K562 (cell line): Measurements from ENCODE around the gene NEUROD2. TPM values are rescaled to one million over a fixed set of nuclear protein-coding genes. Genes with fewer than 3 reads are reported as not detected.

Source experiments
- CBFB ChIP-seq: sonication (generic); formaldehyde crosslinking; IDR thresholded peaks from 2 replicates; pipeline ENCODE4 v1.4.0; 2020; ENCODE audit warnings: mild to moderate bottlenecking, missing genetic modification reagents
- ETV6 ChIP-seq, 3 experiments: fragments of 150-350 bp in 1 of 3; sonication (generic) in 1 of 3; formaldehyde crosslinking in 1 of 3; IDR thresholded peaks; 2 replicates each; pipeline versions ENCODE4 v1.6.1 to v1.8.0; 2014 to 2022; ENCODE audit warnings: borderline replicate concordance in 2 of 3, low read depth in 2 of 3, antibody characterized with exemption in 1 of 3, low read length in 1 of 3, mild to moderate bottlenecking in 1 of 3, missing genetic modification reagents in 1 of 3
- GATAD2A ChIP-seq: fragments of 450-650 bp; IDR thresholded peaks from 2 replicates; pipeline ENCODE4 v1.6.1; 2017
- IRF2 ChIP-seq: sonication (generic); formaldehyde crosslinking; IDR thresholded peaks from 2 replicates; pipeline ENCODE4 v1.8.1; 2022; ENCODE audit warnings: mild to moderate bottlenecking, missing genetic modification reagents
- L3MBTL2 ChIP-seq: fragments of 450-650 bp; IDR thresholded peaks from 2 replicates; pipeline ENCODE4 v1.6.1; 2016; ENCODE audit warnings: mild to moderate bottlenecking, moderate library complexity
- MAZ ChIP-seq, 2 experiments: fragments of 450-650 bp in 1 of 2; sonication (generic) in 1 of 2; formaldehyde crosslinking; IDR thresholded peaks in 1 of 2; conservative IDR thresholded peaks in 1 of 2; 2 replicates each; pipeline versions ENCODE4 v1.4.0 to v1.5.0; 2020; ENCODE audit warnings: mild to moderate bottlenecking in 1 of 2, missing genetic modification reagents in 1 of 2
- NBN ChIP-seq: fragments of 450-650 bp; IDR thresholded peaks from 2 replicates; pipeline ENCODE4 v1.6.1; 2016; ENCODE audit warnings: low read depth, mild to moderate bottlenecking
- NONO ChIP-seq, 2 experiments: fragments of 200-400 bp in 1 of 2; fragments of 450-650 bp in 1 of 2; formaldehyde crosslinking in 1 of 2; IDR thresholded peaks; 2 replicates each; pipeline ENCODE4 v1.6.1; 2017; ENCODE audit warnings: low read depth in 2 of 2, mild to moderate bottlenecking in 2 of 2, moderate library complexity in 2 of 2, low read length in 1 of 2
- POLR2A ChIP-seq: fragments of 450-650 bp; conservative IDR thresholded peaks from 2 replicates; pipeline ENCODE4 v1.6.1; 2016
- PTRF ChIP-seq: fragments of 450-650 bp; IDR thresholded peaks from 2 replicates; pipeline ENCODE4 v1.6.1; 2016; ENCODE audit warnings: mild to moderate bottlenecking, missing genetic modification characterization, missing compliant biosample characterization
- polyA plus RNA-seq, 8 experiments: library from polyadenylated mRNA; depleted of rRNA in 4 of 8; stranded (reverse) in 5 of 8; unstranded in 3 of 8; fragments of >200 nt; fragmentation: Nextera tagmentation in 2 of 8; fragmentation: Illumina TruSeq in 1 of 8; extraction: Ambion mirVana in 2 of 8; extraction: Trizol in 1 of 8; gene quantifications; 2 replicates each; pipeline versions ENCODE4 v1.2.1 to v1.2.3, GENCODE V29; 2011 to 2014; ENCODE audit warnings: inconsistent platforms in 1 of 8, missing spikeins in 1 of 8
- total RNA-seq, 7 experiments: library from RNA; depleted of rRNA in 6 of 7; stranded (reverse); fragments of >200 nt in 6 of 7; fragmentation: Illumina TruSeq in 2 of 7; extraction: Trizol in 2 of 7; gene quantifications; 2 replicates each; pipeline versions ENCODE4 v1.2.1 to v1.2.3, GENCODE V29; 2011 to 2021; ENCODE audit warnings: low replicate concordance in 1 of 7
- TF ChIP-seq, protein P1 (sequence below): sonication (generic); formaldehyde crosslinking; IDR thresholded peaks from 2 replicates; pipeline ENCODE4 v1.4.0; 2020; ENCODE audit warnings: mild to moderate bottlenecking, missing genetic modification reagents
- TF ChIP-seq, protein P2 (sequence below), 3 experiments: IDR thresholded peaks in 2 of 3; conservative IDR thresholded peaks in 1 of 3; 2 replicates each; pipeline ENCODE4 v1.5.1; 2011 to 2012; ENCODE audit warnings: low read length in 3 of 3, mild to moderate bottlenecking in 3 of 3, control low read depth in 2 of 3, improper control_type of control experiment in 1 of 3, inconsistent platforms in 1 of 3, low read depth in 1 of 3, mixed read lengths in 1 of 3, moderate library complexity in 1 of 3; ENCODE audit not compliant: insufficient read depth in 2 of 3
- TF ChIP-seq, protein P3 (sequence below): IDR thresholded peaks from 3 replicates; pipeline ENCODE4 v1.6.1; 2011; ENCODE audit warnings: borderline replicate concordance, mild to moderate bottlenecking, moderate library complexity; ENCODE audit not compliant: insufficient read length; ENCODE audit errors: extremely low read depth
- TF ChIP-seq, protein P4 (sequence below): conservative IDR thresholded peaks from 2 replicates; pipeline ENCODE4 v1.6.1; 2011; ENCODE audit warnings: low read depth, mild to moderate bottlenecking, low read length; ENCODE audit not compliant: control insufficient read depth
- TF ChIP-seq, protein P5 (sequence below): fragments of 450-650 bp; formaldehyde crosslinking; IDR thresholded peaks from 2 replicates; pipeline ENCODE4 v1.4.0; 2020; ENCODE audit warnings: mild to moderate bottlenecking, moderate library complexity

Gene NEUROD2
- total and polyA plus RNA-seq, 9 of the 15 experiments (the other 6 are each of a cell fraction or from before 2014, with no cell fraction given): not detected

DNA sequence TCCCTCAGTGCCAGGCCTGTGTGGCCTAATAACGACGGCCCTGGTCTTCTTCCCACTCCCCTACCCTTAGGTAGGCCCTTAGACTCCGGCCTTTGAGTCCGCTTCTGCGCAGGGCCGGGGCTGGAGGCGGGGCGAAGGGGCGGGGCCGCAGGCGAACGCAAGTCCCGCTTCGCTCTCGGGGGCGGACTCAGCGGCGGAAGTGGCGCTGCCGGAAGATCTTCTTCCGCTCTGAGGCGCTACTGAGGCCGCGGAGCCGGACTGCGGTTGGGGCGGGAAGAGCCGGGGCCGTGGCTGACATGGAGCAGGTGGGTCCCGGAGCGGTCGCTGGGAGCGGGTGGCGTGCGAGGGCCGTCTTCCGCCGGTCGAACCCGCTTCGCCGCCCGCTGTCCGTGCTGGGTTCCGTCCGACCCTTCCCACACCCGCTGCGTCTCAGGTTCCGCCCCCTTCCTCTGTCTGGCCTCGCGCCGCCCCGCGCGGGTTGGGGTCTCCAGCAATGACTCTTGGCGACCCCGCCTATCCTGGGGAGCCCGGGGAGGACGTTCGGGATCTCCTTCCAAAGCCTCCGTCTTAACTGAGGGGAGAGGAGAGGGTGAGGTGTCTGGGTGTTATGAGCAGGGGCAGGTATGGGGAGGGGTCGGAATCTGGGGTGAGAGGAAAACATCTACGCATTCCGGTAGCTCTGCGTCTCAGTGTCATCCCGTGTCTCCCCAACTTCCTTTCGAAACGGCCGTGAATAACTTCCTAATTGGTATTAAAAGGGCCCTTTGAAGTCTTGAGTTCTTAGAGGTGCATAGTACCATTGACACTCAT lies 29.4 kb upstream of the NEUROD2 start, which contains the start of gene STARD3 (continued):
- TF ChIP-seq, protein P1, sequence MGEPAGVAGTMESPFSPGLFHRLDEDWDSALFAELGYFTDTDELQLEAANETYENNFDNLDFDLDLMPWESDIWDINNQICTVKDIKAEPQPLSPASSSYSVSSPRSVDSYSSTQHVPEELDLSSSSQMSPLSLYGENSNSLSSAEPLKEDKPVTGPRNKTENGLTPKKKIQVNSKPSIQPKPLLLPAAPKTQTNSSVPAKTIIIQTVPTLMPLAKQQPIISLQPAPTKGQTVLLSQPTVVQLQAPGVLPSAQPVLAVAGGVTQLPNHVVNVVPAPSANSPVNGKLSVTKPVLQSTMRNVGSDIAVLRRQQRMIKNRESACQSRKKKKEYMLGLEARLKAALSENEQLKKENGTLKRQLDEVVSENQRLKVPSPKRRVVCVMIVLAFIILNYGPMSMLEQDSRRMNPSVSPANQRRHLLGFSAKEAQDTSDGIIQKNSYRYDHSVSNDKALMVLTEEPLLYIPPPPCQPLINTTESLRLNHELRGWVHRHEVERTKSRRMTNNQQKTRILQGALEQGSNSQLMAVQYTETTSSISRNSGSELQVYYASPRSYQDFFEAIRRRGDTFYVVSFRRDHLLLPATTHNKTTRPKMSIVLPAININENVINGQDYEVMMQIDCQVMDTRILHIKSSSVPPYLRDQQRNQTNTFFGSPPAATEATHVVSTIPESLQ (CRISPR knock-in tag): peak; percentile 55; the same call in 1 of the 2 replicates
- TF ChIP-seq, protein P2, sequence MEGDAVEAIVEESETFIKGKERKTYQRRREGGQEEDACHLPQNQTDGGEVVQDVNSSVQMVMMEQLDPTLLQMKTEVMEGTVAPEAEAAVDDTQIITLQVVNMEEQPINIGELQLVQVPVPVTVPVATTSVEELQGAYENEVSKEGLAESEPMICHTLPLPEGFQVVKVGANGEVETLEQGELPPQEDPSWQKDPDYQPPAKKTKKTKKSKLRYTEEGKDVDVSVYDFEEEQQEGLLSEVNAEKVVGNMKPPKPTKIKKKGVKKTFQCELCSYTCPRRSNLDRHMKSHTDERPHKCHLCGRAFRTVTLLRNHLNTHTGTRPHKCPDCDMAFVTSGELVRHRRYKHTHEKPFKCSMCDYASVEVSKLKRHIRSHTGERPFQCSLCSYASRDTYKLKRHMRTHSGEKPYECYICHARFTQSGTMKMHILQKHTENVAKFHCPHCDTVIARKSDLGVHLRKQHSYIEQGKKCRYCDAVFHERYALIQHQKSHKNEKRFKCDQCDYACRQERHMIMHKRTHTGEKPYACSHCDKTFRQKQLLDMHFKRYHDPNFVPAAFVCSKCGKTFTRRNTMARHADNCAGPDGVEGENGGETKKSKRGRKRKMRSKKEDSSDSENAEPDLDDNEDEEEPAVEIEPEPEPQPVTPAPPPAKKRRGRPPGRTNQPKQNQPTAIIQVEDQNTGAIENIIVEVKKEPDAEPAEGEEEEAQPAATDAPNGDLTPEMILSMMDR (IDR thresholded peaks at IDR 0.05 in 2 of 3, conservative IDR thresholded peaks at IDR 0.05 in 1 of 3; ENCODE audit: insufficient read depth in 2 of 3, low read depth in 1 of 3, low read length in 3 of 3): peak in 2 of 3 experiments; percentile 25 to 42; a peak in 4 of 6 replicates
- TF ChIP-seq L3MBTL2: peak; percentile 53; the same call in 1 of the 2 replicates
- peak; percentile 75; the same call in 1 of the 2 replicates for TF ChIP-seq GATAD2A
- TF ChIP-seq, protein P3, sequence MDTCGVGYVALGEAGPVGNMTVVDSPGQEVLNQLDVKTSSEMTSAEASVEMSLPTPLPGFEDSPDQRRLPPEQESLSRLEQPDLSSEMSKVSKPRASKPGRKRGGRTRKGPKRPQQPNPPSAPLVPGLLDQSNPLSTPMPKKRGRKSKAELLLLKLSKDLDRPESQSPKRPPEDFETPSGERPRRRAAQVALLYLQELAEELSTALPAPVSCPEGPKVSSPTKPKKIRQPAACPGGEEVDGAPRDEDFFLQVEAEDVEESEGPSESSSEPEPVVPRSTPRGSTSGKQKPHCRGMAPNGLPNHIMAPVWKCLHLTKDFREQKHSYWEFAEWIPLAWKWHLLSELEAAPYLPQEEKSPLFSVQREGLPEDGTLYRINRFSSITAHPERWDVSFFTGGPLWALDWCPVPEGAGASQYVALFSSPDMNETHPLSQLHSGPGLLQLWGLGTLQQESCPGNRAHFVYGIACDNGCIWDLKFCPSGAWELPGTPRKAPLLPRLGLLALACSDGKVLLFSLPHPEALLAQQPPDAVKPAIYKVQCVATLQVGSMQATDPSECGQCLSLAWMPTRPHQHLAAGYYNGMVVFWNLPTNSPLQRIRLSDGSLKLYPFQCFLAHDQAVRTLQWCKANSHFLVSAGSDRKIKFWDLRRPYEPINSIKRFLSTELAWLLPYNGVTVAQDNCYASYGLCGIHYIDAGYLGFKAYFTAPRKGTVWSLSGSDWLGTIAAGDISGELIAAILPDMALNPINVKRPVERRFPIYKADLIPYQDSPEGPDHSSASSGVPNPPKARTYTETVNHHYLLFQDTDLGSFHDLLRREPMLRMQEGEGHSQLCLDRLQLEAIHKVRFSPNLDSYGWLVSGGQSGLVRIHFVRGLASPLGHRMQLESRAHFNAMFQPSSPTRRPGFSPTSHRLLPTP: no peak
- peak; percentile 47; the same call in 1 of the 2 replicates for TF ChIP-seq NBN
- TF ChIP-seq, protein P4, sequence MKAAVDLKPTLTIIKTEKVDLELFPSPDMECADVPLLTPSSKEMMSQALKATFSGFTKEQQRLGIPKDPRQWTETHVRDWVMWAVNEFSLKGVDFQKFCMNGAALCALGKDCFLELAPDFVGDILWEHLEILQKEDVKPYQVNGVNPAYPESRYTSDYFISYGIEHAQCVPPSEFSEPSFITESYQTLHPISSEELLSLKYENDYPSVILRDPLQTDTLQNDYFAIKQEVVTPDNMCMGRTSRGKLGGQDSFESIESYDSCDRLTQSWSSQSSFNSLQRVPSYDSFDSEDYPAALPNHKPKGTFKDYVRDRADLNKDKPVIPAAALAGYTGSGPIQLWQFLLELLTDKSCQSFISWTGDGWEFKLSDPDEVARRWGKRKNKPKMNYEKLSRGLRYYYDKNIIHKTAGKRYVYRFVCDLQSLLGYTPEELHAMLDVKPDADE: peak; percentile 57; the same call in 1 of the 2 replicates
- 0 out of 4 replicates have a peak, but pooled peaks of 1 of the 2 experiments have one; percentile 13 for TF ChIP-seq ETV6 (IDR thresholded peaks at IDR 0.05; ENCODE audit: borderline replicate concordance in 1 of 2, low read depth in 2 of 2, low read length in 1 of 2)
- TF ChIP-seq ETV6 (CRISPR knock-in tag; IDR thresholded peaks at IDR 0.05; ENCODE audit: borderline replicate concordance): no peak
- TF ChIP-seq PTRF (tag): no peak
- TF ChIP-seq NONO (IDR thresholded peaks at IDR 0.05; ENCODE audit: low read depth in 2 of 2, low read length in 1 of 2): 0 out of 4 replicates have a peak, but pooled peaks of 1 of the 2 experiments have one; percentile 18
- TF ChIP-seq IRF2: no peak
- peak; percentile 87 for TF ChIP-seq POLR2A
- TF ChIP-seq CBFB (CRISPR knock-in tag): peak; percentile 16; the same call in 1 of the 2 replicates
- TF ChIP-seq, protein P5, sequence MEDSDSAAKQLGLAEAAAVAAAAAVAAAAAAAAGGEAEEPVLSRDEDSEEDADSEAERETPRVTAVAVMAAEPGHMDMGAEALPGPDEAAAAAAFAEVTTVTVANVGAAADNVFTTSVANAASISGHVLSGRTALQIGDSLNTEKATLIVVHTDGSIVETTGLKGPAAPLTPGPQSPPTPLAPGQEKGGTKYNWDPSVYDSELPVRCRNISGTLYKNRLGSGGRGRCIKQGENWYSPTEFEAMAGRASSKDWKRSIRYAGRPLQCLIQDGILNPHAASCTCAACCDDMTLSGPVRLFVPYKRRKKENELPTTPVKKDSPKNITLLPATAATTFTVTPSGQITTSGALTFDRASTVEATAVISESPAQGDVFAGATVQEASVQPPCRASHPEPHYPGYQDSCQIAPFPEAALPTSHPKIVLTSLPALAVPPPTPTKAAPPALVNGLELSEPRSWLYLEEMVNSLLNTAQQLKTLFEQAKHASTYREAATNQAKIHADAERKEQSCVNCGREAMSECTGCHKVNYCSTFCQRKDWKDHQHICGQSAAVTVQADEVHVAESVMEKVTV (CRISPR knock-in tag): no peak
- peak; percentile 73 to 79 for TF ChIP-seq MAZ (CRISPR knock-in tag; conservative IDR thresholded peaks at IDR 0.05 in 1 of 2, IDR thresholded peaks at IDR 0.05 in 1 of 2)
